Tibial nerve (tissue), 4 donors: ENCODE data around the gene MRPL21. TPM values are rescaled to one million over a fixed set of nuclear protein-coding genes. Genes with fewer than 3 reads are reported as not detected.

Source experiments
- DNase-seq, 2 donors: peaks; one replicate each; pipeline ENCODE4 v3.0.0-alpha.2; 2019; ENCODE audit warnings: low spot score in 2 of 2
- H3K27ac ChIP-seq, 4 donors: fragments of 200-600 bp; sonication (generic) in 3 of 4; one replicate each; pipeline ENCODE4 v1.5.1; 2017 to 2019; ENCODE audit warnings: mild to moderate bottlenecking in 1 of 4
- H3K27me3 ChIP-seq, 2 donors: fragments of 200-600 bp; sonication (generic) in 1 of 2; one replicate each; pipeline versions ENCODE4 v1.5.1 to v1.6.0; 2017 to 2019
- H3K36me3 ChIP-seq, 3 donors: fragments of 200-600 bp; sonication (generic); one replicate each; pipeline ENCODE4 v1.5.1; 2018 to 2019
- H3K4me1 ChIP-seq, 4 donors: fragments of 200-600 bp; sonication (generic) in 3 of 4; one replicate each; pipeline ENCODE4 v1.5.1; 2017 to 2019
- H3K4me3 ChIP-seq, 4 donors: fragments of 200-600 bp; sonication (generic) in 3 of 4; one replicate each; pipeline ENCODE4 v1.5.1; 2017 to 2019; ENCODE audit warnings: mild to moderate bottlenecking in 1 of 4, moderate library complexity in 1 of 4
- H3K9me3 ChIP-seq, 4 donors: fragments of 200-600 bp; sonication (generic) in 3 of 4; one replicate each; pipeline ENCODE4 v1.5.1; 2017 to 2019
- CTCF ChIP-seq, 5 experiments: fragments of 200-600 bp in 3 of 5; fragments of 450-650 bp in 2 of 5; sonication (generic) in 3 of 5; IDR thresholded peaks; one replicate each; pipeline ENCODE4 v1.5.1; 2016 to 2019; ENCODE audit warnings: antibody characterized with exemption in 5 of 5, mild to moderate bottlenecking in 3 of 5, moderate library complexity in 2 of 5
- EP300 ChIP-seq, 2 donors: sonication (generic); formaldehyde crosslinking; IDR thresholded peaks; one replicate each; pipeline ENCODE4 v1.6.1; 2017; ENCODE audit warnings: antibody characterized with exemption in 2 of 2, mild to moderate bottlenecking in 1 of 2
- POLR2A ChIP-seq, 2 donors: fragments of 450-650 bp; IDR thresholded peaks; one replicate each; pipeline ENCODE4 v1.6.1; 2017; ENCODE audit warnings: antibody characterized with exemption in 2 of 2, mild to moderate bottlenecking in 2 of 2, moderate library complexity in 2 of 2
- WGBS, 2 donors: methylation state at CpG; one replicate each; pipeline ENCODE4 v1.1.5; 2018; 5-methylcytosine and 5-hydroxymethylcytosine counted together
- total RNA-seq, 4 donors: library from RNA; depleted of rRNA; stranded (reverse); fragments of >200 nt; gene quantifications; one replicate each; pipeline ENCODE4 v1.1.0, GENCODE V29; 2016

Gene MRPL21
- total RNA-seq, 4 donors from 2014 or later = 35.9 to 78.0 (median 49.8) TPM

GRCh38 chr11:68936676-68937620 lies 33.3 kb upstream of the MRPL21 start:
- no peak for DNase-seq
- TF ChIP-seq EP300 (IDR thresholded peaks at IDR 0.05) = no peak
- no peak for TF ChIP-seq CTCF (IDR thresholded peaks at IDR 0.05)
- no peak for TF ChIP-seq POLR2A (IDR thresholded peaks at IDR 0.05)
- H3K9me3 ChIP-seq = no peaks in the 10 kb centered on the region
- no peaks in the 10 kb centered on the region for H3K27me3 ChIP-seq
- no peak overlapping the region for H3K4me3 ChIP-seq
- peaks cover 0 to 100% (median 17%) of the 10 kb centered on the region in 3 donors for H3K36me3 ChIP-seq
- H3K27ac ChIP-seq = no peak overlapping the region
- H3K4me1 ChIP-seq = peaks cover 0 to 3% (median 0%) of the 10 kb centered on the region in 4 donors
- 92 to 94% methylated on average over 23 to 27 of the region's 29 CpGs for WGBS, 2 donors

GRCh38 chr11:68936358-68936636 lies 32.7 kb upstream of the MRPL21 start:
- TF ChIP-seq CTCF (IDR thresholded peaks at IDR 0.05) (no peak), EP300 (IDR thresholded peaks at IDR 0.05) (no peak), POLR2A (IDR thresholded peaks at IDR 0.05) (no peak)
- H3K36me3 ChIP-seq = peaks cover 0 to 100% (median 20%) of the 10 kb centered on the region in 3 donors
- no peaks in the 10 kb centered on the region for H3K9me3 ChIP-seq
- H3K27me3 ChIP-seq = no peaks in the 10 kb centered on the region
- no peak overlapping the region for H3K4me3 ChIP-seq
- DNase-seq = no peak
- 94 to 96% methylated on average over 9 to 10 of the region's 10 CpGs for WGBS, 2 donors
- H3K27ac ChIP-seq = no peak overlapping the region
- no peaks in the 10 kb centered on the region for H3K4me1 ChIP-seq

- no peak overlapping the region for H3K4me3 ChIP-seq
- TF ChIP-seq CTCF (IDR thresholded peaks at IDR 0.05) = no peak
- no peak for TF ChIP-seq POLR2A (IDR thresholded peaks at IDR 0.05)
- TF ChIP-seq EP300 (IDR thresholded peaks at IDR 0.05) = no peak
- 93 to 94% methylated on average over 29 of the region's 29 CpGs for WGBS, 2 donors
- H3K27me3 ChIP-seq = no peaks in the 10 kb centered on the region
- peaks cover 0 to 100% (median 25%) of the 10 kb centered on the region in 3 donors for H3K36me3 ChIP-seq
- H3K27ac ChIP-seq = no peak overlapping the region
- no peaks in the 10 kb centered on the region for H3K9me3 ChIP-seq
- no peak for DNase-seq
- no peaks in the 10 kb centered on the region for H3K4me1 ChIP-seq
Measured at GRCh38 chr11:68935516-68936357, 32.1 kb upstream of the MRPL21 start.

GRCh38 chr11:68935066-68935465 lies 31.4 kb upstream of the MRPL21 start:
- H3K27me3 ChIP-seq = no peaks in the 10 kb centered on the region
- H3K9me3 ChIP-seq = no peaks in the 10 kb centered on the region
- TF ChIP-seq POLR2A (IDR thresholded peaks at IDR 0.05) (no peak), CTCF (IDR thresholded peaks at IDR 0.05) (no peak), EP300 (IDR thresholded peaks at IDR 0.05) (no peak)
- no peak for DNase-seq
- no peak overlapping the region for H3K27ac ChIP-seq
- WGBS, 2 donors = 92 to 97% methylated on average over 15 of the region's 15 CpGs
- no peak overlapping the region for H3K4me3 ChIP-seq
- peaks cover 0 to 100% (median 29%) of the 10 kb centered on the region in 3 donors for H3K36me3 ChIP-seq
- H3K4me1 ChIP-seq = no peaks in the 10 kb centered on the region

- H3K27ac ChIP-seq = no peak overlapping the region
Measured at GRCh38 chr11:68934666-68935065, 31.0 kb upstream of the MRPL21 start.

More at GRCh38 chr11:68934666-68935065, 31.0 kb upstream of the MRPL21 start:
- no peaks in the 10 kb centered on the region for H3K9me3 ChIP-seq
- H3K4me3 ChIP-seq = no peak overlapping the region
- H3K27me3 ChIP-seq = no peaks in the 10 kb centered on the region
- no peak for DNase-seq
- peaks cover 0 to 100% (median 32%) of the 10 kb centered on the region in 3 donors for H3K36me3 ChIP-seq
- TF ChIP-seq POLR2A (IDR thresholded peaks at IDR 0.05) = no peak
- no peak for TF ChIP-seq CTCF (IDR thresholded peaks at IDR 0.05)
- no peak for TF ChIP-seq EP300 (IDR thresholded peaks at IDR 0.05)
- 93 to 95% methylated on average over 13 of the region's 13 CpGs for WGBS, 2 donors
- no peaks in the 10 kb centered on the region for H3K4me1 ChIP-seq
